H9 (cell line): ENCODE measurements around the gene LARP7. TPM values are rescaled to one million over a fixed set of nuclear protein-coding genes. Genes with fewer than 3 reads are reported as not detected.
"Not testable (repeated sequence)": the region's sequence is repeated elsewhere in the genome, so short reads cannot be mapped to it uniquely, and the experiment has no call there.

Experiments
- DNase-seq: peaks from one replicate; pipeline ENCODE4 v3.0.0-alpha.2; 2017
- H2AFZ ChIP-seq: one replicate; pipeline ENCODE4 v1.6.1; 2013; ENCODE audit warnings: mild to moderate bottlenecking, low read length, control low read depth, moderate library complexity
- H2AK5ac ChIP-seq: 2 replicates; pipeline ENCODE4 v1.6.1; 2013; ENCODE audit warnings: low read length, control low read depth, mixed read lengths; ENCODE audit not compliant: insufficient read length
- H2BK120ac ChIP-seq: one replicate; pipeline ENCODE4 v1.6.1; 2013; ENCODE audit warnings: low read depth, mild to moderate bottlenecking, low read length, control low read depth, inconsistent platforms; ENCODE audit not compliant: poor library complexity, severe bottlenecking
- H2BK12ac ChIP-seq: 2 replicates; pipeline ENCODE4 v1.6.1; 2013; ENCODE audit warnings: low read length, control low read depth, mixed read lengths, low read depth; ENCODE audit not compliant: insufficient read length
- H2BK15ac ChIP-seq: 2 replicates; pipeline ENCODE4 v1.6.1; 2013; ENCODE audit warnings: low read depth, low read length, control low read depth
- H2BK20ac ChIP-seq: one replicate; pipeline ENCODE4 v1.6.1; 2013; ENCODE audit warnings: low read depth, mild to moderate bottlenecking, low read length, control low read depth, inconsistent platforms; ENCODE audit not compliant: poor library complexity, severe bottlenecking
- H2BK5ac ChIP-seq: 2 replicates; pipeline ENCODE4 v1.6.1; 2013; ENCODE audit warnings: low read length, control low read depth, mixed read lengths; ENCODE audit not compliant: insufficient read length
- H3K14ac ChIP-seq: 2 replicates; pipeline ENCODE4 v1.6.1; 2013; ENCODE audit warnings: low read length, control low read depth; ENCODE audit not compliant: insufficient read depth
- H3K18ac ChIP-seq: 2 replicates; pipeline ENCODE4 v1.6.1; 2013; ENCODE audit warnings: low read depth, mild to moderate bottlenecking, mixed read lengths, low read length, control low read depth; ENCODE audit not compliant: insufficient read length
- H3K23ac ChIP-seq: 2 replicates; pipeline ENCODE4 v1.6.1; 2013; ENCODE audit warnings: low read length, control low read depth, mixed read lengths, low read depth; ENCODE audit not compliant: insufficient read length
- H3K23me2 ChIP-seq: 2 replicates; pipeline ENCODE4 v1.6.1; 2013; ENCODE audit warnings: low read depth, mild to moderate bottlenecking, mixed read lengths, low read length, control low read depth; ENCODE audit not compliant: insufficient read length, poor library complexity, severe bottlenecking
- H3K27ac ChIP-seq: 2 replicates; pipeline ENCODE4 v1.5.1; 2013; ENCODE audit warnings: low read length, control low read depth, mixed read lengths, low read depth; ENCODE audit not compliant: insufficient read length
- H3K27me3 ChIP-seq: 2 replicates; pipeline ENCODE4 v1.6.1; 2013; ENCODE audit warnings: low read length, control low read depth, inconsistent platforms; ENCODE audit not compliant: insufficient read depth
- H3K4ac ChIP-seq: 2 replicates; pipeline ENCODE4 v1.6.1; 2013; ENCODE audit warnings: low read depth, mild to moderate bottlenecking, control low read depth, inconsistent platforms, low read length, moderate library complexity
- H3K4me1 ChIP-seq: 2 replicates; pipeline ENCODE4 v1.6.1; 2013; ENCODE audit warnings: low read length, control low read depth, inconsistent platforms; ENCODE audit not compliant: insufficient read depth
- H3K4me2 ChIP-seq: 2 replicates; pipeline ENCODE4 v1.6.1; 2013; ENCODE audit warnings: low read length, control low read depth, mixed read lengths; ENCODE audit not compliant: insufficient read length, insufficient read depth
- H3K56ac ChIP-seq: 2 replicates; pipeline ENCODE4 v1.6.1; 2013; ENCODE audit warnings: low read depth, mild to moderate bottlenecking, mixed read lengths, low read length, control low read depth; ENCODE audit not compliant: insufficient read length
- H3K79me1 ChIP-seq: 2 replicates; pipeline ENCODE4 v1.6.1; 2013; ENCODE audit warnings: low read depth, mild to moderate bottlenecking, moderate library complexity, low read length, control low read depth, inconsistent platforms; ENCODE audit not compliant: insufficient read depth, poor library complexity, severe bottlenecking
- H3K79me2 ChIP-seq: 2 replicates; pipeline ENCODE4 v1.6.1; 2013; ENCODE audit warnings: low read length, control low read depth, inconsistent platforms; ENCODE audit not compliant: insufficient read depth
- H3K9ac ChIP-seq: 2 replicates; pipeline ENCODE4 v1.6.1; 2013; ENCODE audit warnings: low read length, control low read depth, mixed read lengths; ENCODE audit not compliant: insufficient read length; ENCODE audit errors: extremely low read depth
- H3K9me3 ChIP-seq: one replicate; pipeline ENCODE4 v1.6.1; 2013; ENCODE audit warnings: low read depth, low read length, inconsistent platforms; ENCODE audit not compliant: control insufficient read depth
- H3T11ph ChIP-seq: one replicate; pipeline ENCODE4 v1.6.1; 2013; ENCODE audit warnings: mild to moderate bottlenecking, low read length, control low read depth, inconsistent platforms
- H4K20me1 ChIP-seq: one replicate; pipeline ENCODE4 v1.6.1; 2013; ENCODE audit not compliant: control insufficient read depth, insufficient read length, insufficient read depth
- H4K5ac ChIP-seq: 2 replicates; pipeline ENCODE4 v1.6.1; 2013; ENCODE audit warnings: low read depth, mild to moderate bottlenecking, mixed read lengths, low read length, control low read depth; ENCODE audit not compliant: insufficient read length
- H4K8ac ChIP-seq: replicated peaks from 2 replicates; pipeline ENCODE4 v1.6.1; 2013; ENCODE audit warnings: low read length, control low read depth, mixed read lengths, low read depth; ENCODE audit not compliant: insufficient read length
- H4K91ac ChIP-seq: 2 replicates; pipeline ENCODE4 v1.6.1; 2013; ENCODE audit warnings: low read depth, mild to moderate bottlenecking, moderate library complexity, mixed read lengths, low read length, control low read depth; ENCODE audit not compliant: insufficient read length
- H3K27ac Mint-ChIP-seq, 3 experiments: 2 replicates in 2 of 3; 3 replicates in 1 of 3; pipeline ENCODE4 v1.8.0; 2020 to 2021; ENCODE audit warnings: mixed read lengths in 3 of 3, mild to moderate bottlenecking in 1 of 3, moderate library complexity in 1 of 3
- H3K27me3 Mint-ChIP-seq: 2 replicates; pipeline ENCODE4 v1.8.0; 2021; ENCODE audit warnings: low read depth, mild to moderate bottlenecking, moderate library complexity, mixed read lengths
- H3K36me3 Mint-ChIP-seq, 3 experiments: 2 replicates in 2 of 3; 3 replicates in 1 of 3; pipeline ENCODE4 v1.8.0; 2020 to 2021; ENCODE audit warnings: low read depth in 3 of 3, mixed read lengths in 3 of 3; ENCODE audit not compliant: insufficient read depth in 1 of 3
- H3K4me1 Mint-ChIP-seq, 2 experiments: 2 replicates each; pipeline ENCODE4 v1.8.0; 2020; ENCODE audit warnings: mixed read lengths in 2 of 2
- H3K4me3 Mint-ChIP-seq, 2 experiments: 2 replicates in 1 of 2; 3 replicates in 1 of 2; pipeline ENCODE4 v1.8.0; 2020 to 2021; ENCODE audit warnings: mild to moderate bottlenecking in 2 of 2, mixed read lengths in 2 of 2, moderate library complexity in 1 of 2
- H3K9me3 Mint-ChIP-seq, 2 experiments: 2 replicates in 1 of 2; 3 replicates in 1 of 2; pipeline ENCODE4 v1.8.0; 2020; ENCODE audit warnings: mild to moderate bottlenecking in 2 of 2, mixed read lengths in 2 of 2, moderate library complexity in 1 of 2
- WGBS: extraction: QIAGEN DNeasy Blood & Tissue Kit; methylation state at CpG from one replicate; pipeline ENCODE4 v1.1.7; 2013; ENCODE audit warnings: missing lambda C conversion rate, low lambda C conversion rate, mixed read lengths; ENCODE audit not compliant: insufficient read length; ENCODE audit errors: extremely low coverage; 5-methylcytosine and 5-hydroxymethylcytosine counted together
- total RNA-seq: library from RNA; stranded (reverse); gene quantifications from 2 replicates; pipeline ENCODE4 v1.2.1, GENCODE V29; 2021
- TF ChIP-seq, protein P1 (sequence below): fragments of 200-600 bp; sonication (generic); conservative IDR thresholded peaks from 3 replicates; pipeline ENCODE4 v1.8.0; 2021; ENCODE audit warnings: antibody characterized with exemption, mild to moderate bottlenecking

The LARP7 gene
- total RNA-seq, 1 experiment from 2014 or later = 37.0 TPM

DNA sequence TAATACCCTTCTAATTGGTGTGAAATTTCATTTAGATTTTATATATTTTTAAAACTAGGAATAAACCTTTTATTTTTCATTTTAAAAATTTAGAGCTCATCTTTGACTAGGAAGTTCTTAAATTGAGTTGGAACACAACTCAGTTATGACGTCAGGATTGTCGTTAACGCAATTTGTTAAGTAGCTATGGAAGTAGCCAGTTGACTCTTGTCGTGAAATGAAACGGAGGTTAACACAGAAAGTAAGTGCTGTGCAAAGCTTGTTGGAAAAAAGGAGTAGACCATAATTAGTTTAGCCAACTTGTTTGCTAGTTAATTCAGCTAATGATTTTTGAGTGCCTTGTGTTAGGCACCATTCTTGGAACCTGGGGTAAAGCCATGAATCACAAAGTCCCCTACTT lies 18.3 kb downstream of the LARP7 start:
- DNase-seq = no peak
- Histone ChIP-seq H3K4ac (no peak overlapping the region), H3K18ac (peak overlapping the region; percentile 7), H3K23me2 (no peaks in the 10 kb centered on the region), H4K8ac (no peak overlapping the region), H3K4me2 (peak overlapping the region; percentile 36), H3K9me3 (no peaks in the 10 kb centered on the region), H2AFZ (no peak overlapping the region), H2BK20ac (peak overlapping the region; percentile 76), H4K91ac (no peak overlapping the region), H3K23ac (no peak overlapping the region), H2BK120ac (no peak overlapping the region), H3K27ac (peak overlapping the region; percentile 93), H2BK15ac (no peak overlapping the region), H2AK5ac (no peak overlapping the region), H4K20me1 (no peaks in the 10 kb centered on the region), H3K27me3 (no peaks in the 10 kb centered on the region), H3K9ac (no peak overlapping the region), H3K14ac (peak overlapping the region; percentile 39; the same call in 1 of the 2 replicates), H3K56ac (no peak overlapping the region), H3K79me1 (no peaks in the 10 kb centered on the region), H3T11ph (no peak overlapping the region), H3K79me2 (no peaks in the 10 kb centered on the region; the same call in 1 of the 2 replicates), H3K4me1 (peaks cover 4% of the 10 kb centered on the region), H4K5ac (no peak overlapping the region), H2BK12ac (no peak overlapping the region), H2BK5ac (peak overlapping the region; percentile 75)
- Mint-ChIP-seq H3K27ac (peak overlapping the region; percentile 90 to 99 (median 93)), H3K27me3 (no peaks in the 10 kb centered on the region), H3K9me3 (no peaks in the 10 kb centered on the region), H3K4me1 (peaks cover 48 to 49% of the 10 kb centered on the region in 2 experiments), H3K36me3 (peaks cover 8 to 32% (median 29%) of the 10 kb centered on the region in 3 experiments), H3K4me3 (peak overlapping the region in 1 of 2 experiments; percentile 27; a peak in 1 of 5 replicates)
- no CpG with 5 or more reads among the region's 5 CpGs for WGBS
- TF ChIP-seq, protein P1, sequence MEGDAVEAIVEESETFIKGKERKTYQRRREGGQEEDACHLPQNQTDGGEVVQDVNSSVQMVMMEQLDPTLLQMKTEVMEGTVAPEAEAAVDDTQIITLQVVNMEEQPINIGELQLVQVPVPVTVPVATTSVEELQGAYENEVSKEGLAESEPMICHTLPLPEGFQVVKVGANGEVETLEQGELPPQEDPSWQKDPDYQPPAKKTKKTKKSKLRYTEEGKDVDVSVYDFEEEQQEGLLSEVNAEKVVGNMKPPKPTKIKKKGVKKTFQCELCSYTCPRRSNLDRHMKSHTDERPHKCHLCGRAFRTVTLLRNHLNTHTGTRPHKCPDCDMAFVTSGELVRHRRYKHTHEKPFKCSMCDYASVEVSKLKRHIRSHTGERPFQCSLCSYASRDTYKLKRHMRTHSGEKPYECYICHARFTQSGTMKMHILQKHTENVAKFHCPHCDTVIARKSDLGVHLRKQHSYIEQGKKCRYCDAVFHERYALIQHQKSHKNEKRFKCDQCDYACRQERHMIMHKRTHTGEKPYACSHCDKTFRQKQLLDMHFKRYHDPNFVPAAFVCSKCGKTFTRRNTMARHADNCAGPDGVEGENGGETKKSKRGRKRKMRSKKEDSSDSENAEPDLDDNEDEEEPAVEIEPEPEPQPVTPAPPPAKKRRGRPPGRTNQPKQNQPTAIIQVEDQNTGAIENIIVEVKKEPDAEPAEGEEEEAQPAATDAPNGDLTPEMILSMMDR = no peak

DNA sequence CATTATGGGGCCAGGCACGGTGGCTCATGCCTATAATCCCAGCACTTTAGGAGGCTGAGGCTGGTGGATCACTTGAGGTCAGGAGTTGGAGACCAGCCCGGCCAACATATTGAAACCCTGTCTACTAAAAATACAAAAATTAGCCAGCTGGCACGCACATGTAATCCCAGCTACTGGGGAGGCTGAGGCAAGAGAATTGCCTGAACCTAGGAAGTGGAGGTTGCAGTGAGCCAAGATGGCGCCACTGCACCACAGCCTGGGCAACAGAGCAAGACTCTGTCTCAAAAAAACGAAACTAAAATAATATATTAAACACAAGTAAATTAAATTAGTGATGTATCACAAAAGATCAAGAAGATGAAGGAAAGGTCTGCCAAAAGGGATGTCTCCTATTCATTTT lies 19.2 kb downstream of the LARP7 start:
- H3K4me1 ChIP-seq, H3K4ac ChIP-seq, H3K18ac ChIP-seq, H3K9me3 Mint-ChIP-seq, H3K4me3 Mint-ChIP-seq, H3K14ac ChIP-seq, H3K27me3 ChIP-seq, H4K20me1 ChIP-seq, H3K4me2 ChIP-seq, H3K9me3 ChIP-seq, H2BK12ac ChIP-seq, H3K27me3 Mint-ChIP-seq, H3K79me1 ChIP-seq, H3T11ph ChIP-seq, H2BK120ac ChIP-seq, DNase-seq, H2AFZ ChIP-seq, H3K56ac ChIP-seq, H2AK5ac ChIP-seq, H3K9ac ChIP-seq, H3K23ac ChIP-seq, H2BK20ac ChIP-seq, H2BK5ac ChIP-seq, H3K27ac ChIP-seq, H4K8ac ChIP-seq, H2BK15ac ChIP-seq, H4K91ac ChIP-seq, H4K5ac ChIP-seq, H3K79me2 ChIP-seq, H3K23me2 ChIP-seq: not testable (repeated sequence)
- Mint-ChIP-seq H3K36me3 (peaks cover 8 to 32% (median 29%) of the 10 kb centered on the region in 3 experiments), H3K4me1 (peaks cover 43% of the 10 kb centered on the region in 2 experiments), H3K27ac (peak overlapping the region in 2 of 3 experiments; percentile 93 to 99; a peak in 4 of 7 replicates)
- no CpG with 5 or more reads among the region's 5 CpGs for WGBS
